GM21360 (cell line): Measurements from ENCODE around the gene ITGB8.

Source experiments
- ATAC-seq: cut with Tn5 transposase; IDR thresholded peaks from one replicate; pipeline ENCODE4 v1.9.1; 2021; ENCODE audit warnings: mild to moderate bottlenecking, moderate library complexity; ENCODE audit not compliant: unreplicated experiment

ITGB8 gene

DNA sequence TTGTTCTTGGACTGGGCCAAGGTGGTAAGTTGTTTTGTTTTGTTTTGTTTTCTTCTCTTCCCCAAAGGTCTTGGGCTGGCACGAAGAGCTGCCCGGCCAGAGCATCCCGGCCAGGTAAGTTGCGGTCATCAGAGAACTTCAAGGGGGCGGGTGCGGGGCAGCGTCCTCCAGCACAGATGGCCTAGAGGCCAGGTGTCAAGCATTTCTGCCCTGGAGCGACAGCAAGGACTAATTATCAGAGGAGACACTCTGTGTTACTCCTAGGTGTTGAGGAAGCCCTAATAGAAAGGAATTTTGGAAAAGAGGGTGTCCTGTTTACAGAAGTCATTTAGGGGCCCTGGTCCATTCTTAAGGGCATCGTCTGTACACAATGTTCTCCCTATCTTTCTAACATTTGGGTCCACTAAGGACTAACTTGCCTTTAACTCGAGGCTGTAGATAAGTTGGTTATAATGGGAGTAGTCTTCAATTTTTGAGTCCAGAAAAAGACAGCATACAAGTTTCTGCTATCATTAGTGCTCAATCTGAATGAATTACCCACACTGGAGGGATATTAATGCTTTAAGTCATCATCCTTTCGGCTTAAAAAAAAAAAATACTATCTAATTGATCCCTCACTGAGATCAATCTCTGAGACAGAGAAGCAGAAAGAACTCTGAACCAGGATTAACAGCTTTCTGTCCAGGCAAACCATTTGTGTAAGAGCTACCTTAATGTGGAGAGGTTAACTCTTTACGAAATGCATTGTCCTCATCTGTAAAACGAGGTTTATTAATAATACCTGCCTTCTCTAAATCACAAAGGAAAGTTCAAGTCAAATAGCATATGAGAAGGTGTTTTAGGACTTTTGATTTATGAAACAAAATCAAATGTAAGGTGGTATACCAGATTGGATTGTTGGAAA, 1.5 kb downstream of the ITGB8 start:
- ATAC-seq = no peak

DNA sequence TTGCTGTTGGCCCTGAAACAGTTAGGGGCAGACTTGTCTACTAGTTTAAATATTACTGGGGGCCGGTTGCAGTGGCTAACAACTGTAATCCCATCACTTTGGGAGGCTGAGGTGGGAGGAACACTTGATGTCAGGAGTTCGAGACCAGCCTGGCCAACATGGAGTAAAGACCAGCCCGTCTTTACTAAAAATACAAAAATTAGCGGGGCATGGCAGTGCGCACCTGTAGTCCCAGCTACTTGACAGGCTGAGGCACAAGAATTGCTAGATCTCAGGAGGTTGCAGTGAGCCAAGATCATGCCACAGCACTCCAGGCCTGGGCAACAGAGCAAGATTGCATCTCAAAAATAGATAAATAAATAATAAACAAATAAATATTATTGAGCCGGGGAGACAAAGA, 7.6 kb downstream of the ITGB8 start:
- ATAC-seq = no peak

DNA sequence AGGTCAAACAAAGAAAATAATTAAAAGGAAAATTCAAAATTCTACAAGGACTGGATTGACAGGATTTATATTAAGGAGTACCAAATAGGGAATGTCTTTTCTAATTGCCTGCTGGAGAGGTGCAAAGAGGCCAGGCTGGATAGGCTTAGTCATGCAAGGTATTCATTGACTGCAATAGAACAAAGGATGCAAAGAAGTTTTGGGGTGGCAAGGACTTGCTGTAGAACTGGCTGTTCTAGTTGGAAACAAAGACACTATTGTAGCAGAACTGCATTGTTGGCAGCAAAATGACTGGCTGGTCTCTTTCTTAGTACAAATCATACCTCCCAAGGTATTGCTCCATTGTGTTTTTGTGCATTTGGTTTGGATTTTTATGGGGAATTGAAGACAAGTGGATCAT, 10.1 kb downstream of the ITGB8 start:
- no peak for ATAC-seq

- no peak for ATAC-seq
Observed at GRCh38 chr7:20343205-20343604, 12.5 kb downstream of the ITGB8 start.

- no peak for ATAC-seq
Observed at GRCh38 chr7:20343941-20344340, 13.2 kb downstream of the ITGB8 start.

- ATAC-seq = no peak
Observed at GRCh38 chr7:20344396-20344795, 13.7 kb downstream of the ITGB8 start.

GRCh38 chr7:20346577-20346976, 15.9 kb downstream of the ITGB8 start:
- no peak for ATAC-seq

- no peak for ATAC-seq
Observed at GRCh38 chr7:20347680-20348079, 17.0 kb downstream of the ITGB8 start.

DNA sequence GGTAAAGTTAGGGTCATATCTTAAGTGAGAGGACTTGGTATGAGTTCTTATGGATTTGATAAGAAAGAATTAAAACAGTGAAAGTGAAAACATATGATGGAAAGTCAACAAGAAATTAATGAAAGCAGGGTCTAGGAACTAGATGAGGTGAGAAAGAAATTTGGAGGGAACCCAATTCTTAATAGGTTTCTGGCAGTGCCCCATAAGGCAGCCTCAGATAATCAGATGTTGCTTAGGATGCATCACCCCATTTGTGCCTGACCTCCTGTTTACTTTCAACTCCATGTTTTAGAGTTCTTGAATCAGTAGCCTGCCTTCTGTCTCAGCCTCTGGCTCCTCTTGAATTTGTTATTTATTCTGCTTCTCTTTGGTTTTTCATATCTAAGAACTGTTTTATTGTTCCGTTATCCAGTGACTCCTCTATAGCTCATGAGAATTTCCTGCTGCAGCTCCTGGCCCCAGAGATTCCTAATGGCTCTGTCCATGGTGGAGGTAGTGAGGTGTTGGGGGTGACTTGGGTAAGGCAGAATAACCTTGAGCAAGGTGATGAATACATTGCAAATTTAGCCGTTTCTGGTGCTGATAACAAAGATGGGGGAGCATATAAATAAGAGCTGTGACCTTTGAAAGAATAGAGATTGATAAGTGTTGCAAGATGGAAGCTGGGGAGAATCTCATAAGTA, 17.6 kb downstream of the ITGB8 start:
- no peak for ATAC-seq

DNA sequence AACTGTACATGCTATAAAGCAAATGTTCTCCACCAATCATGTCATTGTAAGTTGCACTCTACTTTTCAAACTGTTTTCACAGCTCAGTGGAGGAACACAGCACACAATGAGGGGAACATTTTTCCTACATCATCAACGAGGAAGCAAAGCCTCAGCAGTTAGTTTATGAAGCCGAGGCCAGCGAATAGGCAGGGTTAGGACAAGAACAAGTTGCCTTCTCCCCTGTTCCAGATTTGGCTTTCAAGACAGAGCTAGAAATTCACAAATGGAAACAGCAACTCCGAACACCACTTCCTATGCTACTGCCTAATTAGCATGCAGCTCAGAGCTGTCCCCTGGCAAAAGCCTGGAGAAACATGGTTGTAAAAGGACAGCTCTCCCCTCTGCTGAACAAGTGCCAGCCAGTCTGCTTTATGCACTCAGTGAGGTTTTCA, 19.8 kb downstream of the ITGB8 start:
- ATAC-seq = no peak

GRCh38 chr7:20350996-20351692, 20.4 kb downstream of the ITGB8 start:
- ATAC-seq = no peak

DNA sequence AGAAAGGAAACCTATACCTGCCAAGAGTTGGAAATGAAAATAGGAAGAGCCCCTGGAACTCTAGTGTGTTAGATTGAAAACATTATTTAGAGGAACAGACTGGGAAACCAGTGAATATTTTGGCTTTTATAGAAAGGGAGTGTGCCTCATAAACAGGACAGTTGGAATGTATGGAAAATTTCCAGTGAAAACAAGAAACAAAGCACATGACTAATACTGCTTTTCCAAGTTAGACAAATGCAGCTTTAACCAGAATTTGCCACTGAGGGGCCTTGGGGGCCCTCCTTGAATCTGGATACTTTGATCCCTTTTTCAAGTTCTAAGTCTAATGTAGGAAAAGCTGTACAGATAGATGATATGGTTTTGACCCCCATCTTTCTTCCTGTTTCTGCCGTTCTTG, 21.2 kb downstream of the ITGB8 start:
- no peak for ATAC-seq

DNA sequence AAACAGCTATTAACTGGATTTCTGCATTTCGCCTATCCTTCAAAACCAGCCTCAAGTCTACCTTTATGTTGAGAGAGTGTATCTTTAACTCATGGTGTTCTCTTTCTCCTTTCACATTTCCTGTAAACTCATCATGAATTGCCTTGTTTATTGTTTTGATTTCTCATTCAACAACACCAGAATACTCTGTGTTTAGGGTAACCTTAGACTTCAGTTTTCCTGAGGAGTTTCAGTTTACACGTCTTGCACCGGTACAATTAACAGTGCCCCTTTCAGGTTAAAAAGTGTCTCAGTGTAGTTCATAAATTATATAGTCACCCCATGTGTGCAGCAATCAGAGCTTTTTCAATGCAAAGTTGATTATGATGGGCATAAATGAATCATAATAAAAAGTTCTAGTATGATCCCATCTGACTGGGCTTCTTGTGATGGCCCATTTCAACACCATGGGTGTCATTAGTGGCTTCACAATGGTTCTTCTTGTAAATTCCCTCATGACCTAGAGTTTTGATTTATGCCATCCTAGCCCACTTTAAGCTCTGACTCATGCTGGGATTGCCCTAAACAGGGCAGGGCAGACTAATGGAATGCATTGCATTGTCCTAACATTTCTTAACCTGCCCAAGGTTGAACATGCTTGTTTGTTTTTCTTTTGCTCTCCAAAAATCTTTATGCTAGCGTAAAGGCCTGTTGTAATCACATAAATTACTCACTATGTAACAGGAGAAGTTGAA, 22.0 kb downstream of the ITGB8 start:
- ATAC-seq = no peak

DNA sequence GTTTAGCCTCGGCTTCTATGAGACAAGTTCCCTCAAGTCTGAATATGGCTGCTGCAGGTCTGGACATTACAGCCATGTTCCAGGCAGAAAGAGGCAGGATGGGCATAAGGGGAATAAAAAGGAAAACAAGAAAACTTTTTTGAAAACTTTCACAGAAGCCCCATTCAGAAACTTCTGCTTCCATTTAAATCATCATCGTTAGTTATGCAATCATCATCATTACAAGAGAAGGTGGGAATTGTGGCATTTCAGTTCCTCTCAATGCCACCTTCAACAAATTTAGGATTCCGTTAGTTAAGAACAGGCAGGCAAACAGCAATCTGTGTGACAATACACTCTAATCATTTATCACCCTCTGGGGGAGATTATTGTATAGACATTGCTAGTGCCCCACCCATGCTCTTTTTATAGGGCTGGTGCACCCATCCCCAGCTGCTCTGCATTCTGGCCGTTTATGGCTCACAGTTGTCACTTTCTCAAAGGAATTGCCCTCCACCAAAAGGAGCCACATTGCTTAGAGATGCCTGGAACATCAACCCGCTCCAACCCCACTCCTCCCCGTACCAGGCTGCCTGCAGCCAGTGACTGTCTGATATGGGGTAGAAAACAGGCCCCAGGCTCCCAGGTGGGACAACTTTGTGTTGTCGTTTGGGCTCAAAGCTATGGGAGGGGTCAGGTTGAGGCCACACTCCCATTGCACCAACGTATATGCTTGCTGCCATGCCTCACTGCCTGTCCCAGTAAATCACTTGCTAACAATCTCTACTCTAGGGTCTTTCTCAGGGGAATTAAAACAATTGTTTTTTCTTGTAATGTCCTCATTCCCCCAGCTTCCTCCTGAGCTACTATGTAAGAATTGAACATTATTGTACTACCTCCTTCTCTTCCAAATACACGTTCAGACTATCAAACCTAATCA, 24.2 kb downstream of the ITGB8 start:
- ATAC-seq = no peak

DNA sequence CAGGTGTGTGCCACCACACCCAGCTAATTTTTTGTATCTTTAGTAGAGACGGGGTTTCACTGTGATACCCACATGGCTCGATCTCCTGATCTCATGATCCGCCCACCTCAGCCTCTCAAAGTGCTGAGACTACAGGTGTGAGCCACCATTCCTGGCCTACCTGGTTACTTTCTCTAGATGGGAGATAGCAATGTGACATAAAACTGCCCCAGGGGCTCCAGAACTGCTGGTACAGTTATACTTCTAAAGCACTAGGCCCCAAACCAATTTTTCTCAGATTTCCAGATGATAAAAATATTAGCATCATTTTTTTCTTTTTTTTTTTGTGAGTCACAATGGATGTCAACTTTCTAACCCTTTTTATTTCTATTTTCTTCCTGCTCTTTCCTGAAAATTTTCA, 27.4 kb downstream of the ITGB8 start:
- ATAC-seq = no peak

DNA sequence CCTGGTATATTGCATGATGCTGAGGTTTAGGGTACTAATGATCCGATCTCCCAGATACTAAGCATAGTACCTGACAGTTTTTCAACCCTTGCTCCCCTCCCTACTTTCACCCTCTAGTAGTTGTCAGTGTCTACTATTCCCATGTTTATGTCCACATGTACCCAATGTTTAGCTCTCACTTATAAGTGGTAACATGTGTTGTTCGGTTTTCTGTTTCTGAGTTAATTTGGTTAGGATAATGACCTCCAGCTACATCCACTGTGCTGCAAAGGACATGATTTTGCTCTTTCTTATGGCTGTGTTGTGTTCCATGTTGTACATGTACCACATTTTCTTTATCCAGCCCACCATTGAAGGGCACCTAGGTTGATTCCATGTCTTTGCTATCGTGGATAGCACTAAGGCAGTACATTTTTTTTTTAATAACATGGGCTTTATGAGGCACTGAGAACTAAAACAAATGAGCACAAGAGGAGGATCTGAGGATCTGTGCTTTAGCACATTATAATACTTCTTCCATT, 28.1 kb downstream of the ITGB8 start:
- ATAC-seq = no peak

- ATAC-seq = no peak
Observed at GRCh38 chr7:20359341-20359963, 28.8 kb downstream of the ITGB8 start.

DNA sequence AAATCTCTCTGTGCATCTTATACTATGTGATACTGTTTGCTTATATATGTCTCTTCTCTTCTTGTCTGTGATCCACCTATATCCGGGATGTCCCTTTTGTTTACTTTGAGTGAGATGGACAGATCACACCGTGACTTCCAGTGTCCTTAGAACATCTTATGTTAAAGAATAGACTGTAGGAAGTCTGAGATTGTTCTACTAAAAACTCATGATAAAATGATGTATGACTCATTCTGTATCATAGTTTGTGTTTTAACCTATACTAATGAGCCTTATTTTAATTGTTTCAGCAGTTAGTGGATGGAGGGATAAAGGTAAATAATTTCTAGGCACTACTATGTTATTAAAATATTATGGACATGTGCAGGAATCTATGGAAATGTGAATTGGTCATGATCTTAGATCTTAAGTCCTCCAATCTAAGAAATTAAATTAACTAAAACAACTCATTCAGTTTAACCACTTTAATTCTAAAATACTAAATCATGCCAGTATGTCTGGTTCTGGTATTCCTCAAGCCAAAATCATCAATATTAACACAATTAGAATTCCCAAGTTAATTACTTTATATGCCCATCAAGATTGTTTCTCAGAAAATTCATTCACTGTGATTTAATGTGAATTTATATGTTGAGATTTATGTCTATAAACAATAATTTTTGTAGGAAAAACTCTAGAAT, 32.0 kb downstream of the ITGB8 start:
- ATAC-seq = no peak
